NCI-H82 treated with DMSO at 0.1 percent for 48 hours (cell line): ENCODE data around the gene CYP24A1.
"Not testable (repeated sequence)": the region's sequence is repeated elsewhere in the genome, so short reads cannot be mapped to it uniquely, and the experiment has no call there.

Experiments used
- DNase-seq: peaks from one replicate; lab custom pipeline; 2025; ENCODE audit not compliant: unreplicated experiment; lab: John Stamatoyannopoulos, UW

Gene CYP24A1

DNA sequence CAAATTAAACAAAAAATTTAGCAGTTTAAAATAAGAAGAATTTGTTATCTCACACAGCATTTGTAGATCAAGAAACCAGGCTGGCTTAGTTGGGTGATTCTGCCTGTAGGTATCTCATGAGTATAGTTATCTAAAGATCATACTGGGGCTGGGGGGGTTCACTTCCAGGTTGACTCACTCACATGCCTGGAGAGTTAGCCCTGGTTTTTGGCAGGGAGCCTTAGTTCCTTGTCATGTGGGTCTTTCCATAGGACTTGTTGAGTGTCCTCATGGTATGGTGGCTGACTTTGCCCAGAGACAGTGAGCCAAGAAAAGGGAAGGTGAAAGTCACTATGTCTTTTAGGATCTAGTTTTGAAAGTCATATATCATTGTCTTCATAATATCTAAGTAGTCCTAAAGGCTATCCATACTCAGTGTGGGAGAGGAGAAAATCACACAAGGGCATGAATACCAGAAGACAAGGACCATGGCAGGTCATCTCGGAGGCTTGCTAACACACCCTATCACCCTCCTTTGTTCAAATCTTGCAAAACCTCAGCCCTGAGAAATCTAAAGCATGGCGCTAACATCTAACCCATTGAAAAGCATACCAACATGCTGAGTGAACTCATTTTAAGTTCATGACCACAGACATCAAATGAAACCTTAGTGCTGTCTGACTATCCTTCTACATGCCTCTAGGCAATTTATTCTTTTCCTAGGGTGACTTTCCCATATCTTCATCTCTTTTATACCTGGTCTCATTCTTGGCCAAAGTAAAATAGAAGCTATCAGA, 39.2 kb downstream of the CYP24A1 start:
- DNase-seq: no peak

DNA sequence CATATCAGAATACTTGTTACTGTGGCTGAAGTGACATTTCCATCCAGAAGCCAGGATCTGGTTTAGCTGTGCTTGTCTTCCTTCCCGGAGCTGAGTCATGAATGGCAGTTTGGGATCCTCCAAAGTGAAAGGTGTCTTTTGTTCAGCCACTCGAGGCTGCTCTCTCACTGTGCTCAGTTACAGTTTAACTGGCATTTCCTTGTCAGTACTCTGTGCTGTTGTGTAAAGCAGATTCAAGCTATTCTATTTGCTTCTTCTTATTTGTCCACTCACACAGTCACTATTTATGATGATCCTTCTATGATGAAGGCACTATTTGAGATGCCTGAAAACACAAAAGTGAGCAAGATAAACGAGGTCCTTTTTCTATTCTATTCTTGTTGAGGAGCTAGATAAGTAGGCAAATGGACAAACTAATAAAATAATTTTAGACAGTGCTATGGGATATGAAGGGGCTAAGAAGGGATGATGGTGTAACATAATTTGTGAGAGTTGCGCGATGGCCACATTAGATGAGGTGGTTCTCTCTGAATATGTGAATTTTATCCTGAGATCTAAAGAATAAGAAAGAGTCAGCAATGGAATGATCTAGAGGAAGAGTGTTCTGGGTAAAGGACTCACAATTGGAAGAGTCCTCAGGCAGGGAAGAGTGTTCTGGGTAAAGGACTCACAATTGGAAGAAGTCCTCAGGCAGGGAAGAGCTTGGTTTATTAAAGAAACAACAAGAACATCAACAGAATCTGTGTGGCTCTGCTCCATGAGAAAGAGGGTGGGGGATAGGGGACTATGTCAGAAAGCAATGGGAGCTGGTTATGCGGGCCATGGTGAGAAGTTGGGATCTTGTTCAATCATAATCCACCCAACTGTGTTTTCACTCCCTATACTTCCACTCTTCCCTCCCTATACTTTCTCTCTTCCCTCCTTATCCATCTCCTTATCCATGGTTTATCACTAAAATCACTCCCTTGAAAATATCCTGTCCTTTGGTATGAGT, 40.1 kb downstream of the CYP24A1 start:
- no peak for DNase-seq

DNA sequence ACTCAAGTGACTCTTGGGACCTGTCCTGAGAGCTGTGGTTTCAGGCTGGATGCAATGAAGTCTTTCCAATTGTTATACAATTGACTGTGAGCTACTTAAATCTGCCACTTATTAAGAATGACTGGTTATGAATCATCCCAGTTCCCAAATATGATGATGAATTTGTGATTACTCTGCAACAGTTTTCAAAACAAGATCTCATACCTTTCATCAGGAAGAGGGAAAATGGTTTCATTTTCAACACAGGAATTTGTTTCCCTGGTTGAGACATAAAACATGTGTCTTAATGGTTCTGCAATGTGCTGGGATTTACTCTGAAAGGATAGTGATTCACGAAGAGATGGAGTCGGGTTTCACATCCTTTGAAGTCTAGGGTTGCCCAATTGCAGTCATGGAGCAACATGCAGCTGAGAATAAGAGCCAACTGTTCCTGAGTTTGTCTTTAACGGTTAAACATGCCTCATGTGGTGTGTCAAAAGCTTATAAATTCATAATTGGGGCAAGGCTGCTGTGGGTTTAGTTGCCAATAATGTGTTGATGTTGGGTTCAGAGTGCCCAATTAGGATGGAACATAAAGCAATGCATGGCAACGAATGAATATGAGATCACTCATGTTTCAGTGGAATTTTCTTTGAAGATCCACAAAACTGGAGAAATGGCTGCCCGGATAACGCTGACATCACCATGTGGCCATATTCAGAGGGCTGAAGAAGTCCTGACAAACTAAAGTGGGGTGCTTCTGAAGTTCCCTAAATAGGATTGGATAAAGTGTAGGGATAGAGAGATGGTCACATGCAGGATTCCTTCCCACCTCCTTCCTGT, 41.0 kb downstream of the CYP24A1 start:
- DNase-seq: no peak

DNA sequence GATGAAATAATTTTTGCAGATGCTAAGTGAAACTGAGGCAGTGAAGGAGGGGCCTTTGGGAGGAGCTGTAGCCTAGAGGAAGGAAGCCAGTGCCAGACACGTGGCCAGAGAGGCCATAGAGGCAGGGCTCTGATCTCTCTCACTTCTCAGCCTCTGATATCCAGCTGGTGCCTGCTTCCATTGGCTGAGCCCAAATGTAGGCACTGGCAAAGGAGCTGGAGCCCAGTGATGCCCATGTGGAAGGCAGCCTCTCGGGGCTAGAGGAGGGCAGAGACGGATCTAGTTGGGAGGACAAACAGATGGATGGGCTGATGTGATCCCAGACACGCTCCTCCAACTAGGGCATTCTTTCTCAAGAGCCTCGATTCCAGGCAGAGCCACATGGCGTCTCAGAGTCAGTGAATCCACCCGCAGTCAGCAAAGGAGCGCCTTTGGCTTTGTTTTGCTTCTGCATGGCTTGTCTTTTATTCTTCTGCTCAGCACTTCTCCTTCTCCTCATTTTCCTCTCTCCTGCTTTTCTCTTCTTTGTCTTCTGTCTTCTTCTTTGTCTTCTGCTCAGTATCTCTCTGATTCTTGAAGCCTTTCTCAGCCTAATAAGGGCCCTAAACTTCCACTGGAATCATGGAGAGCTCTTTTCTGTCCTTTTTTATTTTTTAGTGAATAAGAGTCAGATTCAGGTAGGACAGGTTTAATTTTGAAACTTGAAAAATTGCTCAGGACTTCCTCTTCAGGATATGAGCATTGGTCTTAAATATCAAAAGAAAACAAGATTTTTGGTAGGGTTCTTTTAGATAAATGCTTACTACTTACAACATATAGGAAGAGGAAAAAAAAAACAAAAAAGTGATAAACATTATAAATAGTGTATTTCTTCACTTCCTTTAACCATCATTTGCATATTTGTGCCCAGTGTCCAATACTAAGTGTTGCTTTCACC, 41.8 kb downstream of the CYP24A1 start:
- no peak for DNase-seq

DNA sequence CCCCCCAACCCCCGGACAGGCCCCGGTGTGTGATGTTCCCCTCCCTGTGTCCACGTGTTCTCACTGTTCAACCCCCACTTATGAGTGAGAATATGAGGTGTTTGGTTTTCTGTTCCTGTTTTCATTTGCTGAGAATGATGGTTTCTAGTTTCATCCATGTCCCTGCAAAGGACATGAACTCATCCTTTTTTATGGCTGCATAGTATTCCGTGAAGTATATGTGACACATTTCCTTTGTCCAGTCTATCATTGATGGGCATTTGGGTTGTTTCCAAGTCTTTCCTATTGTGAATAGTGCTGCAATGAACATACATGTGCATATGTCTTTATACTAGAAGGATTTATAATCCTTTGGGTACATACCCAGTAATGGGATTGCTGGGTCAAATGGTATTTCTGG, 42.7 kb downstream of the CYP24A1 start:
- DNase-seq: not testable (repeated sequence)

DNA sequence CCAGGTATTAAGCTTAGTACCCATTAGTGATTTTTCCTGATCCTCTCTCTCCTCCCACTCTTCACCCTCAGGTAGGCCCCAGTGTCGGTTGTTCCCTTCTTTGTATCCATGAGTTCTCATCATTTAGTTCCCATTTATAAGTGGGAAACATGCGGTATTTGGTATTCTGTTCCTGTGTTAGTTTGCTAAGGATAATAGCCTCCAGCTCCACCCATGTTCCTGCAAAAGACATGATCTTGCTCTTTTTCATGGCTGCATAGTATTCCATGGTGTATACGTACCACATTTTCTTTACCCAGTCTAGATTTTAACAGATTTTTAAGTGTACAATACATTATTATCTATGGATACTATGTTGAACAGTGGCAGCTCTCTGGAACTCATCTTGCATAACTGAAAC, 44.4 kb downstream of the CYP24A1 start:
- no peak for DNase-seq

DNA sequence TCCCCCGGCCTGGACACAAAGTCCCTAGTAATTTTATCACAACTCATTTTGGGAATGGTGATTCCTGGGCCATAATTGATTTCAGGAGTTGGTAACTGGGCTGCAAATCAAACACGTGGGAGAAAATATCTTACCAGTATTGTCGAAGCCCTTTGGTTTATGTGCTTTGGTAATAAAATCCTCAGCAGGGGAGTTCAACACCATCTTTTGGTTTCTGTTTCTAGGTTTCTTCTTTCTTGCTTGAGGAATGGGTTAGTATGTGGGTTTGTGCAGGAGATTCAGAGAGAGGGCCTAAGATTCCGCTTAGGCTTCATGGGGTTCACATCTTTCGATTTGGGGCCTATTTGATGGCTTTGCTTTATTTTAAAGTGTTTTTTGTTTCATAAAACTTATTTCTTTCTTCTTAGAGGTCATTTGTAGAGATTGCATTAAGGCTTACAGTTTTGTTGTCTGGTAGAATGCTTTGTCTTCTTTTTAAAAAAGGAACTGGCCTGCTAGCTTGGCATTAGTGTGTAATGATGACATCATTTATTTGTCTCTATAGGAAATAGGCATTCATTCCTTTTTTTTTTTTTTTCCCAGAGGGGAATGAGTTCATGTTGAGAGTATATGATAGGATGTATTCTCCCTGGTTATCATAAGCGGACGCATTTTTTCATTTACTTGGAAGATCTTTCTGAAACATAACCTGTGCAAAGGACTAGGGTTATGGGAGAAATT, 45.8 kb downstream of the CYP24A1 start:
- DNase-seq: no peak

DNA sequence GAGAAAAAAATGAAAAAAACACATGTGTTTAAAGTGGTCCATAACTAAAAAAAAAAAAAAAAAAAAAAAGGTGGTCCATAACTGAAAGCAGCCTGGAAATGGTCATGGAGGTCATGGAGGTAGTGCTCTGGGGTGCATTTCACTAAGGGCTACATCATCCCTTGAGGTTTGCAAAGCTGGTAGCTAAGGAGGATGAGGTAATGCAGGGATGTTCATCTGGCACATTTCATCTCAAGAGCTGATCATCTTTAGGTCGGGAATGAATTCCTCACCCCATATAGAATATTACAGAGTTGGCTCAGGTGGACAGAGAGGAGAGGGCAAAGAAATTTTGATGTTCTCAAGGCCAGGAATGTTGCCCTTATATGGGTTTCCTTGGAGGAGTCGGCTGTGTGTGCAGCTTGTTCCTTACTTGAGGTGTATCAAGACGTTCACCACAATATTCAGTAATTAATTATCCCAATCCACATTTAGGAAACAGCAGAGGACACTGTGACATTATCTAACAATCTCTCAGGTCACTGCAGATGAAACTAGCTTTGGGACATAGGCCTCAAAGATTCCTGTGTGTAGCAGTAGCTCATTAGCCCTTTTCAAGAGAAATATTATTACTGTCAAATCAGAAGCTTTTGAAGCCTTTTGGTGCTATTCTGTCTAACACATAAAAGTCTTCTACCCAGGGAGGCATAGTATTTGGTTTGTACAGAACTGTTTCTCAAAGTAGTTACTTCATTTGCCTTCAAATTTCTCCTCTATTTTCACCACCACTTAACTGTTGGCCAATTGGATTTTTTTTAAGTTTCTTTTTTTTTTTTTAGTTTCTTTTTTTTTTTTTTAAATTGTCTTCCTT, 46.8 kb downstream of the CYP24A1 start:
- DNase-seq: no peak

DNA sequence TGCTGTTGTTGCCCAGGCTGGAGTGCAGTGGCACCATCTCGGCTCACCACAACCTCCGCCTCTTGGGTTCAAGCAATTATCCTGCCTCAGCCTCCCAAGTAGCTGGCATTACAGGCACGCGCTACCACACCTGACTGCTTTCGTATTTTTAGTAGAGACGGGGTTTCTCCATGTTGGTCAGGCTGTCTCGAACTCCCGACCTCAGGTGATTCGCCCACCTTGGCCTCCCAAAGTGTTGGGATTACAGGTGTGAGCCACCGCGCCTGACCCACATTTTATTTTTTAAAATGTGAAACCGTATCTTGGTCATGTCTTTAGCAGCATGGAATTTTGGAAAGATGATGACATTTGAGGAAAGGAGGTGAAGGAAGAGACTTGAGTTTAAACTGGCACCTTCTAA, 47.5 kb downstream of the CYP24A1 start:
- not testable (repeated sequence) for DNase-seq

DNA sequence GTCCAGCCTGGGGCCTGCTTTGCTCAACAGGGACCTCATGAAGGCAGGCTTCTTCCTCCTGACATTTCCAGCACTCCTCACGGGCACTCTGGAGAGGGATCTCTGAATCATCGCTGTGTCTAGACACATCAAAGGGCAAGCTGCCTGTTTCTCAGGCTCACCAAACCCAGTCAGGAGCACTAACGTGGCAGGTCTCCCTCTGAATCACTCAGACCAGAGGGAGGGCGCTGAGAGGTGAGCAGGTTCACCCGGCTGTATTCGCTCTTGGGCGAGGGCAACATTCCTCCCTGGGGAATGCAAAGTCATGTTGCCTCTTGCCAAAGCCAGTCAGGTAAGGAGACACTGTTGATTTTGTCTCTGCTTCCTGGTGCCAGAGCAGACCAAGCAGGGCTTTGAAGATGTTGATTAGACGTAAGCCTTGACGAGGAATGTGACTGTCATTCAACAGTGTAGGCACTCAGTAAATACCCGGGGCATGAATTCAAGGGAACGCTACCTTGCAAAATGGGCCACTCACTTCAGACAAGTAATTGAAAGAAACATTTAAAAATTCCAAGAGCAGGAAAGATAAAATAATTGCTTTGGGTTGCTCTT, 50.1 kb downstream of the CYP24A1 start:
- no peak for DNase-seq

DNA sequence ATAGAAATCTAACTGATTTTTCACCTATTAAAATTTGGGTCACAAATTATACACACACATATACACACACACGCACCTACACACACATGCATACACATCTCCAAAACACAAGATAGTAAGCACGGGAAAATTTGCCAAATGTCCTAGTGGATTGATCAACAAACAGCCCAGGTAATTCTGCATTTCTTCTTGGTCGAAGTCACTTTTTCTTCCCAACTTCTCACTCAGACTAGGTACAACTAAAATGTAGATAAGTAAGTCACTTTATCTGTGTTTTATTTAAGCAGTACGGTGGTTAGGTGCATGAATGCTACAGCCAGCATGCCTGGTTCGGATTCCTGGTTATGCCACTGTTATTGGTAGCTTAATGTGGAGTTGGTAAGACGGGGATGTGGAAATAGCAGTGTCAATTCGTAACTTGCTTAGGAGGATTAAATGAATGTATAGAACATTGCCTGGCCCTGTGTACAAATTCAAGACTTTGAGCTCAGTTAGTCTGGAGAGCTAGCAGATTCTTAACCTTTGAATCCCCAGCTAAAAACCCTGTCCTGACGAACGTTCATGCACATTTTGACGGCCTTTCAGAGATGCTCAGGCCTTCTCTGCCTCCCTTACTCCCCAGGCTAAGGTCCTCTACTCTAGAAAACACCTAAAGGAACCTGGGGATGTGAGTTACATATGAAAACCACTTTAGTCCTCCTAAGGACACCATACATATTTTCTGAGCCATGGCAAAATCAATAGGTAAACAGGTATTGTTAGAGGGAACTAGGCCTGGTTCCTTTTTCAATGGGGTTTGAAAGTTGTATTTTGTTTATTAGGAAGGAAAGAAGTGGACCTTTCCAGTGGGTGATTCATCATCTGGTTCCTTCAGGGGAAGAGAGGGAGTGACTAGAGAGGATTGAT, 50.9 kb downstream of the CYP24A1 start:
- DNase-seq: no peak

DNA sequence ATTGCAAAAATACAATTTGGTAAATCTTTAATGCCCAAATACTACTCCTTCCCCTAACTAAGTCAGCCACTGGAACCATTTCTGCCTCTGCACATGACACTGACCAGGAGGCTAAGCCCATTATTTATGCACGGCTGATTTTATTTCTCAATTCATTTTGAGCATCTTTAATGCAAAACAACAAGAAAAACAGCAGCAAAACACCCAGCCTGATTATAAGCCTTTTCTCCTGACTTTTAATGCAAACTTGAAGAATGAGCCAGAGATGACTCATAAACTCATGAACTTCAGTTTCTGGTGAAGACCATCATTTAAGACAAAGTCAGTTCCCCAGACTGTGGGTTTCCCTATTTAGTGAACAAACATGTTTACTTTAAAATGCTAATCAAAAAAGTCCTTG, 51.6 kb downstream of the CYP24A1 start:
- no peak for DNase-seq

DNA sequence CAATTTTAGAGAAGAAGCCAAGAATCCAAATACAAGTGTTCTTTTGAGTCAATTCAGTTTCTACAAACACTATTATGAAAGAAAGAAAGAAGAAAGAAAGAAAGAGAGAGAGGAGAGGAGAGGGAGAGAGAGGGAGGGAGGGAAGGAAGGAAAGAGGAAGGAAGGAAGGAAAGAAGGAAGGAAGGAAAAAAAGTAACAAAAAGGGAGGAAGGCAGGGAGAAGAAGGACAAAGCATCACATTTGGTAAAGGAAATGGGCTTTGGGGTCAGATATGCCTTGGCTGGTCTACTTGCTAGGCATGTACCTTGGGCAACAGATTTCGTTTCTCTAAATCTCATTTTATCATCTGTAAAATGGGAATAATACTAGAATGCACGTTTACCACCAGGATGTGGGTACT, 54.0 kb downstream of the CYP24A1 start:
- no peak for DNase-seq

DNA sequence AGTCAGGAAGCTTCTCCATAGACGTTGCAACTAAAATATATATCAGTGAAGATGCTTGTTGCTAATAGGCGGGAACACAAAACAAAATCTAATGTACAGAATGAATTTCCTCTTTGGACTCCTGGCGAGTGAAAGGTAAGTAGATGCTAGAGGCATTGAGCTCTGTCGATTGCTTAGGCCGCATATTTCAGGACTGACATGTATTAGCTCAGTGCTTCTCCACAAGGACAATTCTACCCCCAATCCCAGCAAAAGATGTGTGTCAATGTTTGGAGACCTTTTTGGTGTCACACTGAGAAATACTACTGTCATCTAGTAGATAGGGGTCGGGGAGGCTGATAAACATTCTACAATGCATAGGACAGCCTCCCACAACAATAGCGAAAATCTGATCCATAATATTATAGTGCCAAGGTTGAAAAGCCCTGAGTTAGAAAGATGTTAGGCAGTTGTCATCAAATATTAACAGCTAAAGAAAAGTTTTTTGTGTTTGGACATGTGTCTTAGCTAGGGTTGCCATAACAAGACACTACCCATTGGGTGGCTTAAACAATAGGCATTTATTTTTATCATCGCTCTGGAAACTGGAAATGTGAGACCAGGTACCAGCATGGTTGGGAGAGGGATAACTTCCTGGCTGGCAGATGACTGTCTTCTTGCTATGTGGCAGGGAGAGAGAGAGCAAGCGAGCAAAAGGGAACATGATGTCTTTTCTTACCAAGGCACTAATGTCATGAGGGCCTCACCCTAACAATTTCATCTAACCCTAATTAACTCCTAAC, 55.4 kb downstream of the CYP24A1 start:
- DNase-seq: no peak

DNA sequence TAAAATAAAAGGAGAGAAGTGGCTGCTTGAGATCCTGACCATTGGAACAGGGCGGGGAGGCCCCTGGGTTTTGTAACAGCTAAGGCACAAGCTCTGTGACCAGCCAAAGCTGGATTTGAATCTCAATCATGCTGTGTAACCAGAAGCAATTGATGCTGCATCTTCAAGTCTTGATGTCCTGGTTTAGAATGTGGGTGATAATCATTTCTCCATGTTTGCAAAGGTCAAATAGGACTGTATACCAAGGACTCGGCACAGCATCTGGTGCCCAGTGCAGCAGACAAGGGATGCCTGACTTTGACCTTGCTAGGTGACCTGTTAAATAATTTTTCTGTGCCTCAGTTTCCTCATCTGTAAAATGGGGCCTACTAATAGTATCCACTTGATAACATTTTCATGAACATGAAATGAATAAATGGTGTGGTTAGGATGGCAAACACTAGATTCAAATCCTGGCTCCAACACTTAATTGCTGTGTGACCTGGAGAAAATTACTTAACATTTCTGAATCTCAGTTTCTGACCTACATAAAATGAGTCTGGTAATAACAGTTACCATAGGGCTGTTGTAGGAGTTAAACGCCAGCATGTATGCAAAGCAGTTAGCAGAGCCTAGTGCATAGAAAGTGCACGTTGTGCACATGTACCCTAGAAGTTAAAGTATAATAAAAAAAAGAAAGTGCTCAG, 57.1 kb downstream of the CYP24A1 start:
- DNase-seq: no peak
